ENCODE measurements around the gene WBP2.
"Not testable (repeated sequence)": the region's sequence is repeated elsewhere in the genome, so short reads cannot be mapped to it uniquely, and the experiment has no call there.

- not testable (repeated sequence) for TF ChIP-seq YY1 (IDR thresholded peaks at IDR 0.05; ENCODE audit: insufficient read depth, insufficient read length); ZNF274 (IDR thresholded peaks at IDR 0.05; ENCODE audit: low read depth, low read length); SUZ12 (IDR thresholded peaks at IDR 0.05; ENCODE audit: extremely low read depth, insufficient read depth, insufficient read length)
Observed at GRCh38 chr17:75870228-75870627, 15.1 kb upstream of the WBP2 start.

Data from NT2/D1 (cell line).